ENCODE data around the gene KCNMB1.

KCNMB1 gene

GRCh38 chr5:170388818-170389549 is at the start of gene KCNMB1:
TSS of gene KCNMB1 (minus strand) at chr5:170389367. CDS start at chr5:170385447, 3,920 bp downstream.
- H3K27ac Mint-ChIP-seq, result no peak within 1 kb of the TSS
- H3K4me3 Mint-ChIP-seq, result no peak within 1 kb of the TSS
- no peaks in the 10 kb centered on the region for H3K9me3 Mint-ChIP-seq
- H3K27me3 Mint-ChIP-seq, result peaks cover 2% of the 10 kb centered on the region
- peaks cover 24% of the 10 kb centered on the region for H3K4me1 Mint-ChIP-seq
- H3K36me3 Mint-ChIP-seq, result no peaks in the 10 kb centered on the region

GRCh38 chr5:170438581-170438980 is 49.4 kb upstream of the KCNMB1 start:
- H3K27me3 Mint-ChIP-seq, result no peaks in the 10 kb centered on the region
- H3K9me3 Mint-ChIP-seq, result no peaks in the 10 kb centered on the region
- H3K4me3 Mint-ChIP-seq, result no peak overlapping the region
- no peaks in the 10 kb centered on the region for H3K36me3 Mint-ChIP-seq
- no peaks in the 10 kb centered on the region for H3K4me1 Mint-ChIP-seq
- H3K27ac Mint-ChIP-seq, result no peak overlapping the region

GRCh38 chr5:170437621-170438375 is 48.6 kb upstream of the KCNMB1 start:
- H3K4me1 Mint-ChIP-seq, result no peaks in the 10 kb centered on the region
- H3K27me3 Mint-ChIP-seq, result no peaks in the 10 kb centered on the region
- H3K4me3 Mint-ChIP-seq, result no peak overlapping the region
- no peaks in the 10 kb centered on the region for H3K9me3 Mint-ChIP-seq
- H3K27ac Mint-ChIP-seq, result no peak overlapping the region
- no peaks in the 10 kb centered on the region for H3K36me3 Mint-ChIP-seq

- Mint-ChIP-seq H3K4me3 (no peak overlapping the region), H3K36me3 (no peaks in the 10 kb centered on the region), H3K9me3 (no peaks in the 10 kb centered on the region), H3K4me1 (no peaks in the 10 kb centered on the region), H3K27me3 (no peaks in the 10 kb centered on the region), H3K27ac (no peak overlapping the region)
Observed at GRCh38 chr5:170436335-170436734, 47.2 kb upstream of the KCNMB1 start.

GRCh38 chr5:170434966-170435605 is 45.9 kb upstream of the KCNMB1 start:
- H3K4me1 Mint-ChIP-seq, result no peaks in the 10 kb centered on the region
- H3K27me3 Mint-ChIP-seq, result peaks cover 3% of the 10 kb centered on the region
- no peak overlapping the region for H3K4me3 Mint-ChIP-seq
- no peaks in the 10 kb centered on the region for H3K9me3 Mint-ChIP-seq
- H3K27ac Mint-ChIP-seq, result no peak overlapping the region
- no peaks in the 10 kb centered on the region for H3K36me3 Mint-ChIP-seq

GRCh38 chr5:170432669-170433068 is 43.5 kb upstream of the KCNMB1 start:
- no peaks in the 10 kb centered on the region for H3K4me1 Mint-ChIP-seq
- no peak overlapping the region for H3K4me3 Mint-ChIP-seq
- no peaks in the 10 kb centered on the region for H3K9me3 Mint-ChIP-seq
- H3K36me3 Mint-ChIP-seq, result no peaks in the 10 kb centered on the region
- H3K27me3 Mint-ChIP-seq, result peaks cover 4% of the 10 kb centered on the region
- no peak overlapping the region for H3K27ac Mint-ChIP-seq

GRCh38 chr5:170431571-170431970 is 42.4 kb upstream of the KCNMB1 start:
- H3K9me3 Mint-ChIP-seq, result no peaks in the 10 kb centered on the region
- H3K27ac Mint-ChIP-seq, result no peak overlapping the region
- no peaks in the 10 kb centered on the region for H3K4me1 Mint-ChIP-seq
- no peak overlapping the region for H3K4me3 Mint-ChIP-seq
- H3K36me3 Mint-ChIP-seq, result no peaks in the 10 kb centered on the region
- peaks cover 4% of the 10 kb centered on the region for H3K27me3 Mint-ChIP-seq

GRCh38 chr5:170430866-170431437 is 41.8 kb upstream of the KCNMB1 start:
- H3K27me3 Mint-ChIP-seq, result peaks cover 4% of the 10 kb centered on the region
- no peak overlapping the region for H3K27ac Mint-ChIP-seq
- no peak overlapping the region for H3K4me3 Mint-ChIP-seq
- H3K36me3 Mint-ChIP-seq, result no peaks in the 10 kb centered on the region
- H3K4me1 Mint-ChIP-seq, result no peaks in the 10 kb centered on the region
- H3K9me3 Mint-ChIP-seq, result no peaks in the 10 kb centered on the region

- Mint-ChIP-seq H3K4me1 (no peaks in the 10 kb centered on the region), H3K9me3 (no peaks in the 10 kb centered on the region), H3K27me3 (peaks cover 4% of the 10 kb centered on the region), H3K4me3 (no peak overlapping the region), H3K27ac (no peak overlapping the region), H3K36me3 (no peaks in the 10 kb centered on the region)
Observed at GRCh38 chr5:170430256-170430655, 41.1 kb upstream of the KCNMB1 start.

GRCh38 chr5:170429014-170429413 is 39.8 kb upstream of the KCNMB1 start:
- H3K9me3 Mint-ChIP-seq, result no peaks in the 10 kb centered on the region
- no peak overlapping the region for H3K27ac Mint-ChIP-seq
- H3K27me3 Mint-ChIP-seq, result peaks cover 4% of the 10 kb centered on the region
- no peak overlapping the region for H3K4me3 Mint-ChIP-seq
- no peaks in the 10 kb centered on the region for H3K4me1 Mint-ChIP-seq
- no peaks in the 10 kb centered on the region for H3K36me3 Mint-ChIP-seq

GRCh38 chr5:170427672-170428236 is 38.6 kb upstream of the KCNMB1 start:
- H3K4me1 Mint-ChIP-seq, result no peaks in the 10 kb centered on the region
- H3K4me3 Mint-ChIP-seq, result no peak overlapping the region
- H3K27me3 Mint-ChIP-seq, result peaks cover 4% of the 10 kb centered on the region
- no peaks in the 10 kb centered on the region for H3K36me3 Mint-ChIP-seq
- no peaks in the 10 kb centered on the region for H3K9me3 Mint-ChIP-seq
- H3K27ac Mint-ChIP-seq, result no peak overlapping the region

- no peak overlapping the region for H3K4me3 Mint-ChIP-seq
- no peaks in the 10 kb centered on the region for H3K9me3 Mint-ChIP-seq
- H3K4me1 Mint-ChIP-seq, result no peaks in the 10 kb centered on the region
- no peak overlapping the region for H3K27ac Mint-ChIP-seq
- H3K36me3 Mint-ChIP-seq, result no peaks in the 10 kb centered on the region
- peaks cover 4% of the 10 kb centered on the region for H3K27me3 Mint-ChIP-seq
Observed at GRCh38 chr5:170426786-170427185, 37.6 kb upstream of the KCNMB1 start.

GRCh38 chr5:170426149-170426767 is 37.1 kb upstream of the KCNMB1 start:
- Mint-ChIP-seq H3K27ac (no peak overlapping the region), H3K27me3 (peaks cover 4% of the 10 kb centered on the region), H3K36me3 (no peaks in the 10 kb centered on the region), H3K4me1 (no peaks in the 10 kb centered on the region), H3K9me3 (no peaks in the 10 kb centered on the region), H3K4me3 (no peak overlapping the region)

GRCh38 chr5:170425731-170426130 is 36.6 kb upstream of the KCNMB1 start:
- H3K36me3 Mint-ChIP-seq, result no peaks in the 10 kb centered on the region
- no peaks in the 10 kb centered on the region for H3K9me3 Mint-ChIP-seq
- H3K4me3 Mint-ChIP-seq, result no peak overlapping the region
- peaks cover 4% of the 10 kb centered on the region for H3K27me3 Mint-ChIP-seq
- no peak overlapping the region for H3K27ac Mint-ChIP-seq
- peaks cover 1% of the 10 kb centered on the region for H3K4me1 Mint-ChIP-seq

- H3K27me3 Mint-ChIP-seq, result peaks cover 1% of the 10 kb centered on the region
- peaks cover 3% of the 10 kb centered on the region for H3K4me1 Mint-ChIP-seq
- H3K27ac Mint-ChIP-seq, result no peak overlapping the region
- H3K9me3 Mint-ChIP-seq, result no peaks in the 10 kb centered on the region
- no peak overlapping the region for H3K4me3 Mint-ChIP-seq
- H3K36me3 Mint-ChIP-seq, result no peaks in the 10 kb centered on the region
Observed at GRCh38 chr5:170424629-170425028, 35.5 kb upstream of the KCNMB1 start.

All from activated naive CD4-positive, alpha-beta T cell treated with anti-CD3 and anti-CD28 coated beads, Interleukin-2, amount 50 U/mL, for 24 hours (primary cell).